IgD-negative memory B cell (primary cell): ENCODE results near the gene SMARCD3. TPM values are rescaled to one million over a fixed set of nuclear protein-coding genes. Genes with fewer than 3 reads are reported as not detected.
A peak's percentile ranks its signal among the peaks of the same experiment; 100 is the strongest.

Experiments
- H3K27ac Mint-ChIP-seq, 3 donors: one replicate each; pipeline ENCODE4 v1.8.0; 2020 to 2022; ENCODE audit warnings: mild to moderate bottlenecking in 3 of 3, mixed read lengths in 3 of 3, moderate library complexity in 1 of 3
- H3K27me3 Mint-ChIP-seq: one replicate; pipeline ENCODE4 v1.8.0; 2021; ENCODE audit warnings: mixed read lengths
- H3K36me3 Mint-ChIP-seq: one replicate; pipeline ENCODE4 v1.8.0; 2020; ENCODE audit warnings: mild to moderate bottlenecking, mixed read lengths
- H3K4me1 Mint-ChIP-seq, 3 donors: one replicate each; pipeline ENCODE4 v1.8.0; 2020 to 2022; ENCODE audit warnings: mixed read lengths in 3 of 3, mild to moderate bottlenecking in 1 of 3
- H3K4me3 Mint-ChIP-seq, 4 donors: one replicate each; pipeline ENCODE4 v1.8.0; 2020 to 2022; ENCODE audit warnings: mild to moderate bottlenecking in 4 of 4, mixed read lengths in 4 of 4, moderate library complexity in 3 of 4
- H3K9me3 Mint-ChIP-seq, 3 donors: one replicate each; pipeline ENCODE4 v1.8.0; 2020 to 2021; ENCODE audit warnings: mixed read lengths in 3 of 3, mild to moderate bottlenecking in 1 of 3
- polyA plus RNA-seq: library from polyadenylated mRNA; unstranded; fragments of 300-500 nt; fragmentation: Illumina TruSeq; gene quantifications from one replicate; pipeline ENCODE4 v1.2.3, GENCODE V29; 2021

Gene SMARCD3
- polyA plus RNA-seq, 1 donor from 2014 or later: 1.1 TPM

GRCh38 chr7:151207804-151208203 is 40.7 kb downstream of the SMARCD3 start:
- no peak overlapping the region for H3K4me3 Mint-ChIP-seq
- H3K9me3 Mint-ChIP-seq: no peaks in the 10 kb centered on the region
- no peak overlapping the region for H3K27ac Mint-ChIP-seq
- peaks cover 3% of the 10 kb centered on the region for H3K36me3 Mint-ChIP-seq
- peaks cover 0 to 7% (median 0%) of the 10 kb centered on the region in 3 donors for H3K4me1 Mint-ChIP-seq
- H3K27me3 Mint-ChIP-seq: peaks cover 21% of the 10 kb centered on the region

DNA sequence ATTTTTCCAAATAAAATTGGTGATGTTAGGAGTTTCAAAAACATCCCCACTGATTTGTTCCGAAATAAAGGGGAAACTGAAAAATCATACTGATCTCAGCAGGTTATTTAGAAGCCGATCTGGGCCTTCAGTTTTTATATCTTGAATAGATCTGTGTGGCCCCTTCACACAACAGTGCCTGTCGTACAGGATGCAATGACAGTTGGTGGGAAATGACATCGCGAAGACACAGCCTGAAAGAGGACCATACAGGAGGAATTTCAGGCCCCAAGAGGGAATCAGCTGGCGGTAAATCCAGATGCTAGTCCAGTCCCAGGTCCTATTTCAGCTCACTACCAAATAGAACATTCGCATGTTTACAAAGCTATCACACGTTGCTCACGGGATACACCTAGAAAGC is 41.2 kb downstream of the SMARCD3 start:
- no peaks in the 10 kb centered on the region for H3K9me3 Mint-ChIP-seq
- H3K27ac Mint-ChIP-seq: no peak overlapping the region
- peaks cover 0 to 7% (median 0%) of the 10 kb centered on the region in 3 donors for H3K4me1 Mint-ChIP-seq
- no peak overlapping the region for H3K4me3 Mint-ChIP-seq
- peaks cover 22% of the 10 kb centered on the region for H3K27me3 Mint-ChIP-seq
- H3K36me3 Mint-ChIP-seq: peaks cover 2% of the 10 kb centered on the region

- H3K36me3 Mint-ChIP-seq: peaks cover 1% of the 10 kb centered on the region
- H3K27ac Mint-ChIP-seq: no peak overlapping the region
- peaks cover 0 to 7% (median 0%) of the 10 kb centered on the region in 3 donors for H3K4me1 Mint-ChIP-seq
- no peak overlapping the region for H3K4me3 Mint-ChIP-seq
- H3K9me3 Mint-ChIP-seq: no peaks in the 10 kb centered on the region
- peaks cover 24% of the 10 kb centered on the region for H3K27me3 Mint-ChIP-seq
Measured at GRCh38 chr7:151206914-151207313, 41.6 kb downstream of the SMARCD3 start.

GRCh38 chr7:151205730-151206129 is 42.8 kb downstream of the SMARCD3 start:
- Mint-ChIP-seq H3K4me1 (peaks cover 0 to 7% (median 0%) of the 10 kb centered on the region in 3 donors), H3K27me3 (peaks cover 28% of the 10 kb centered on the region), H3K36me3 (peaks cover 5% of the 10 kb centered on the region), H3K27ac (no peak overlapping the region), H3K9me3 (no peaks in the 10 kb centered on the region), H3K4me3 (no peak overlapping the region)

DNA sequence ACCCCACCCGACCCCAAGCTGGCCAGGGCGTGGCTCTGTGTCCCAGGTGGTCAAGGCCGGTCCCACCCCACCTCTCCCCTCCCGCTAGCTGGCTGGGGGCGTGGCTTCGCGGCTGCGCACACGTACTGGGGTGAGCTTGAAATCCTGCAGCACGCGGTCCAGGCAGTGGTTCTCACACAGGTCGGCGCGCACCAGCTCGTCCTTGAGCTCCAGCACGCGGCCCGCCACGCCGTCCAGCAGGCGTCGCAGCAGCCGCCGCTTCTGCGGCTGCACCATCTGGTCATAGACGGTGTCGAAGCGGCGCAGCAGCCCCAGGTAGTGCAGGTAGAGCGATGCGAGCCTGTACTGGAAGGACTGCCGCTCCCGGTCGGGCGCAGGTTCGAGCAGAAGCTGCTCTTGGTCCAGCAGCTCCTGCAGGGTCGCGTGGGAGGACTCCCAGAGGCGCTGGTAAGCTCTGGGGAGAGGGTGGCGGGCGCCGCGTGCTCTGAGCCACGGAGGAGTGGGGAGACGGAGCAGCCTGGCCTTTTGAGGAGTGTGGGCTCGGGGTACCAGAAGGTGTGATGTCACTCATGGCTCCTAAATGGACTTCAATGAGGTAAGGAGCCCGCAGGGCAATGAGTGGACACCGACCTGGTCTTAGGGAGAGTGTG is 44.0 kb downstream of the SMARCD3 start:
- Mint-ChIP-seq H3K9me3 (no peaks in the 10 kb centered on the region), H3K4me1 (peaks cover 0 to 7% (median 0%) of the 10 kb centered on the region in 3 donors), H3K4me3 (peak overlapping the region in 1 of 4 donors; percentile 25), H3K27ac (no peak overlapping the region), H3K36me3 (peaks cover 4% of the 10 kb centered on the region), H3K27me3 (peaks cover 28% of the 10 kb centered on the region)

DNA sequence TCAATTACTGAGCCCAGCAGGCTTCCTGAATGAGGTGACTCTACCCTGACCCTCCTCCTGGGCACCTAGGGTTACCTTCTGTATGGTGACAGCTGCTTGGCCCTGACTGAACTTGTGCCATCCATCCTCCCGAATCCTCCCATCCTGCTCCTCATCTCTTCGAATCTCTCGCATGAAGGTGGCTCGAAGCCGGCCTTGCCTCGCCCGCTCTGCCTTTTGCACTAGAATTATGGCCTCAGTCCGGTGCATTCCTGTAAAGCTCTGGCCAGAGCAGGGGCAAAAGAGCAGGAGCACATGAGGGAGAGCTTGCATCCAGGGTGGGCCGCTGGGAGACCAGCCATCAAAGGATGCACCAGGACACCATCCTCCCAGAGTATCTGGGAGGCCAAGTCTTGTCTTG is 45.7 kb downstream of the SMARCD3 start:
- peaks cover 4% of the 10 kb centered on the region for H3K36me3 Mint-ChIP-seq
- peaks cover 0 to 7% (median 0%) of the 10 kb centered on the region in 3 donors for H3K4me1 Mint-ChIP-seq
- no peak overlapping the region for H3K4me3 Mint-ChIP-seq
- peaks cover 29% of the 10 kb centered on the region for H3K27me3 Mint-ChIP-seq
- H3K9me3 Mint-ChIP-seq: no peaks in the 10 kb centered on the region
- no peak overlapping the region for H3K27ac Mint-ChIP-seq

DNA sequence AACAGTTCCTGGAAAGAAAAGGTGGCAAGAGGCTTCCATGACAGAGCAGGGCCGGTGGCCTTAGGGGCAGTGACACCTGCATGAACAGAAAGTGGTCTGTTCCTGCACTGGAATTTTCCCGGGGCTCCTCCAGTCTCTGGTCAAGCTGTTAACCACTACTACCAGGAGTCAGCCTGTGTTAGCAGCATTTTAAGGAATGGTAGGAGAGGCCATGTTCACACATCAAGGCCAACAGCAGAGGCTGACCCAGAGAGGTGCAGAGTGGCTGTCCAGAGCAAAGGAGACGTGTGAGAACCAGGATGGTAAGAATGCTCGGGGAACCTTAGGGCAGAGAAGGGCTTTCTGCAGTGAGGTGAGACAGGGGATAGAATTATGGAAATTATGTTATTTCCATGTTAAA is 46.7 kb downstream of the SMARCD3 start:
- no peak overlapping the region for H3K27ac Mint-ChIP-seq
- H3K4me3 Mint-ChIP-seq: no peak overlapping the region
- peaks cover 0 to 1% (median 0%) of the 10 kb centered on the region in 3 donors for H3K4me1 Mint-ChIP-seq
- H3K27me3 Mint-ChIP-seq: peaks cover 29% of the 10 kb centered on the region
- peaks cover 4% of the 10 kb centered on the region for H3K36me3 Mint-ChIP-seq
- no peaks in the 10 kb centered on the region for H3K9me3 Mint-ChIP-seq

DNA sequence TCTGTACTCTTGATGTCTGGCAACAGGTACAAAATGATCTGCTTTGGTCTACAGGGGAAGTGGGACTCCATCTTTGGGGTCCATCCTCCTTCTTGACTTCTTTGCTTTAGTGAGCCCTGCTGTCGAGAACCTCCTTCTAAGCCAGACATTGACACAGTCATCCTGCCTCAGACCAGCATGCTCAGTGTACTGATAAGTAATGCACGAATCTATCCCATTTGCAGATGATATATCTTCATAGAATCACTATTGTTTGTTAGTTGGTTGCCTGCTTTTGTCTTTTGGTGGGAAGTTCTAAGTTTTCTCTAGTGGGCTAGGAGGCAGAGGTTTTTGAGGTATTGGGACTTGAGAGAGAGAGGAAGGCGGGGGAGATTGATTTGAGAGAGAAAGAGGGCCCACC is 47.1 kb downstream of the SMARCD3 start:
- Mint-ChIP-seq H3K36me3 (peaks cover 4% of the 10 kb centered on the region), H3K4me1 (no peaks in the 10 kb centered on the region), H3K9me3 (no peaks in the 10 kb centered on the region), H3K4me3 (no peak overlapping the region), H3K27me3 (peaks cover 29% of the 10 kb centered on the region), H3K27ac (no peak overlapping the region)

GRCh38 chr7:151198945-151199848 is 49.3 kb downstream of the SMARCD3 start:
- no peaks in the 10 kb centered on the region for H3K9me3 Mint-ChIP-seq

GRCh38 chr7:151197932-151198331 is 50.6 kb downstream of the SMARCD3 start:
- H3K4me1 Mint-ChIP-seq: no peaks in the 10 kb centered on the region
- H3K36me3 Mint-ChIP-seq: peaks cover 4% of the 10 kb centered on the region
- H3K27ac Mint-ChIP-seq: no peak overlapping the region
- H3K27me3 Mint-ChIP-seq: peaks cover 17% of the 10 kb centered on the region
- no peak overlapping the region for H3K4me3 Mint-ChIP-seq
- no peaks in the 10 kb centered on the region for H3K9me3 Mint-ChIP-seq

More at GRCh38 chr7:151198945-151199848, 49.3 kb downstream of the SMARCD3 start:
- no peak overlapping the region for H3K4me3 Mint-ChIP-seq
- H3K27ac Mint-ChIP-seq: no peak overlapping the region
- H3K4me1 Mint-ChIP-seq: no peaks in the 10 kb centered on the region
- peaks cover 4% of the 10 kb centered on the region for H3K36me3 Mint-ChIP-seq
- H3K27me3 Mint-ChIP-seq: peaks cover 21% of the 10 kb centered on the region

- H3K36me3 Mint-ChIP-seq: no peaks in the 10 kb centered on the region
- H3K4me1 Mint-ChIP-seq: no peaks in the 10 kb centered on the region
- H3K4me3 Mint-ChIP-seq: no peak overlapping the region
- no peaks in the 10 kb centered on the region for H3K9me3 Mint-ChIP-seq
- no peak overlapping the region for H3K27ac Mint-ChIP-seq
- H3K27me3 Mint-ChIP-seq: peaks cover 10% of the 10 kb centered on the region
Measured at GRCh38 chr7:151195616-151196450, 52.7 kb downstream of the SMARCD3 start.

DNA sequence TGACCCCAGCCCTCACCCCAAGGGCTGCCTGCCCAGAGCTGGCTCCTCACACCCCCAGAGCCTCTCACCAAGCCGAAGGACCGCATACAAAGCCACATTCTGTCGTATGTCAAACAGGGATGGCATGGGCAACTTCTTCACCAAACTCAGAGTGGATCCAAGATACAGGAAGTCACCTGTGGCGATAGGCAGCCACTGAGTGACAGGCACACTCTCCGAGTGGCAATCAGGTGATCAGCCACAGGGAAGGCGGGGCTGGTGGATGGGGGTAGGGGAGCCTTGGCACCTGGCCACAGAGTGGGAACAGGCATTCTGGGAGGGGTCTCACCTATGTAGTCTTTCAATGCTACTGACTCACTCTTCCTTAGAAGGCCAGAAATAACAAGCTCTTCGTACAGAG is 54.3 kb downstream of the SMARCD3 start:
- Mint-ChIP-seq H3K36me3 (no peaks in the 10 kb centered on the region), H3K27me3 (peaks cover 12% of the 10 kb centered on the region), H3K9me3 (peaks cover 0 to 2% (median 0%) of the 10 kb centered on the region in 3 donors), H3K4me3 (no peak overlapping the region), H3K27ac (no peak overlapping the region), H3K4me1 (no peaks in the 10 kb centered on the region)

DNA sequence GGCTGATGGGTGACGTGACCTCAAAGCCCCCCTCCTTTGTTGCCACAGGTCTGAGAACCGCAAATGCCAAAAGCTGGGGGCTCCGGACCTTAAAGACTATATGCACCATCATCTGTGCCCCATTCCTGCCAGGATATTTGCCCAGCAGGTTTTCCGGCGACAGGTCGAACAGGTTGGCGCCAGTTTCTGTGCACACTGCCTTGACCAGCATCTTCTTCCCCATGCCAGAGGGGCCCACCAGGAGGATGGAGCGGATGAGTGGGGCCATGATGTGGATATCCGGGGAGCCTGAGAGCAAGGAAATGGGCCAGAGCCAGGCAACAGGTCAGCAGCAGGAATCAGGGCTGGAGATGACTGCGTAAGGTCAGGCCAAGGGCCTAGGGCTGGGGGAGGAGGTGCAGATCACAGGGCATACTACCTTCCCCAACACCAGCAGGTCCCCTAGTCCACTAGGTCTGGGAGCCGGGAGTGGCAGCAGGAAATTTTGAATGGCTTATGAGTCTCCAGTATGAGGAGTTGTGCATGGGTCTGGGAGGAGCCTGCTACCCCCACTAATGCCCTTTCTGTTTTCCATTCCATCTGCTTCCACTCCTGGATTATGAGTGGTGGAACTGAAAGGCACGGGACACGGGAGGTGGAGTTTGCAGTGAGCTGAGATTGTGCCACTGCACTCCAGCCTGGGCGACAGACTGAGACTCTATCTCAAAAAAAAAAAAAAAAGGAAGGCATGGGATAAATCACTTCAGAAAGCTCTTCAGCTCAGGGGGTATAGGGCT is 55.1 kb downstream of the SMARCD3 start:
- Mint-ChIP-seq H3K9me3 (peaks cover 0 to 2% (median 0%) of the 10 kb centered on the region in 3 donors), H3K27me3 (peaks cover 11% of the 10 kb centered on the region), H3K4me1 (peaks cover 0 to 2% (median 0%) of the 10 kb centered on the region in 3 donors), H3K27ac (no peak overlapping the region), H3K4me3 (peak overlapping the region in 1 of 4 donors; percentile 36), H3K36me3 (no peaks in the 10 kb centered on the region)

GRCh38 chr7:151192002-151192539 is 56.4 kb downstream of the SMARCD3 start:
- H3K9me3 Mint-ChIP-seq: peaks cover 0 to 2% (median 0%) of the 10 kb centered on the region in 3 donors
- peaks cover 11% of the 10 kb centered on the region for H3K27me3 Mint-ChIP-seq
- no peak overlapping the region for H3K27ac Mint-ChIP-seq
- H3K4me1 Mint-ChIP-seq: peaks cover 0 to 6% (median 0%) of the 10 kb centered on the region in 3 donors
- H3K4me3 Mint-ChIP-seq: no peak overlapping the region
- no peaks in the 10 kb centered on the region for H3K36me3 Mint-ChIP-seq
